Measurements from ENCODE around the gene RPS6KA2.
A peak's percentile ranks its signal among the peaks of the same experiment; 100 is the strongest.

The RPS6KA2 gene

DNA sequence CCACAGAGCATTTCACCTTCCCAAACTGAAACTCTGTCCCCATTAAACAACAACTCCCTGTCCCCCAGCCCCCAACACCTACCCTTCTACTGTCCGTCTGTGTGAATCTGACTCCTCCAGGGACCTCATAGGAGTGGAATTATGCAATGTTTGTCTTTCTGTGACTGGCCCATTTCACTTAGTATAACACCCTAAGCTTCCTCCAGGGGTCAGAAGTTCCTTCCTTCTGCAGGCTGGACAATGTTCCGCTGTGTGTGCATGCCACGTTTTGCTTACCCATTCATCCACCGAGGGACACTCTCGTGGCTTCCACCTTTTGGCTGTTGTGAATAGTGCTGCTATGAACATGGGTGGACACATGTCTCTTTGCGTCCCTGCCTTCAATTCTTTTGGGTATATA, 206.7 kb downstream of the RPS6KA2 start:
- peak; percentile 78 for DNase-seq (ENCODE audit: low spot score)

DNA sequence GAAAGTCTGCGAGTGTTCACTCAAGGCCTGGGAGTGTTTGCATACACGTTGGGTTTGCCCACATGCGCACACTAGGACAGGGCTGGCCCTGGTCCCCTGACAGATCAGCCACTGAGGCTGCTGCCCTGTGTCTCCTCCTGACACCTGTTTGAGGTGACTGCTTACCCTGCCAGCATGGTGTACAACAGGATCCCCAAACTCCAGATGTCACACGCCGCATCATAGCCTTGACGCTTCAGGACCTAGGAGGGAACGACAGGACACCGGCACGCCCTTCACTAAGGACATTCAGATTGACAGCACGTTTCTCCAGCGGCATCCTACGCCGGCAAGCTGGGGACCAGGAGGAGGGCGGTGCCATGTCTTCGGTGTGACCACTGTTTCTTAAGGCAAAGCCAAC, 207.3 kb downstream of the RPS6KA2 start:
- DNase-seq (ENCODE audit: low spot score), result no peak

DNA sequence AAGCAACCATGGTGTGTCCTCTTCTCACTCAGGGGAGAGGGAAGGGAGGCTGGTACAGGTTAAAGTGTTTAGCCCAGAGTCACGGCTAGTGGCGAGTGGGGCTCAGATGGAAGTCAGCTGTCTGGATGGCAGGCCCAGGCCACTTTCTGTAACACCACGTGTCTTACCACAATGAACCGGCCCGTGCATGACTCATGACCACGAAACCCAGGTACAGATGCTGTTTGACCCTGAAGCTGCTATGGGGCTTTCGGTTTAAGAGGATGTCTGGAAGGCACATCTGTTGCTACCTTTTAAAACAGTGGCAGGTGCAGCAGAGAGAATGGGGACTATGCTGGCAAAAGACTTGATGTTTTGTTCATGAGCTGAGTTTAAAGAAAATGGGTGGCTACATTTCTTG, 207.8 kb downstream of the RPS6KA2 start:
- DNase-seq (ENCODE audit: low spot score), result no peak

DNA sequence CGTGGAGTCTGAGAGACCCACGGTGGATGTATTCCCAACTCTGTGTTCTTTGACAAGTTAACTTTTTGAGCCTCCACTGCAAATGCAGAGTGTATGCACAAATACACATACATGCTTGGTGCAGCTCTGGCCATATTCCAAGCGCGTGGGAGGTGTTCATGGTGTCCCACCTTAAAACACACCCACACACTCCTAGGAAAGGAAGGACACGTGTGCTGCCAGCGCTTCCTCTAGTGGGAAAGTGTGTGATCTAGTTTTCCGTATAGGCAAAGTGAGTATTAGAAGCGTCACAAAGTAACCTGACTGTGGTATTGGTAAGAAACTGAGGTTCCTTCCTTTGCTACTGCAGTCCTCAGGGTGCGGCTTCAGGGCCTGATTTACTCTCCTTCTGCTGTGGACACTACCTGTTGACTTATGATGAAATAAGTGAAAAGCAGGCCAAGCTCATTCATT, 208.3 kb downstream of the RPS6KA2 start:
- DNase-seq (ENCODE audit: low spot score), result no peak

DNA sequence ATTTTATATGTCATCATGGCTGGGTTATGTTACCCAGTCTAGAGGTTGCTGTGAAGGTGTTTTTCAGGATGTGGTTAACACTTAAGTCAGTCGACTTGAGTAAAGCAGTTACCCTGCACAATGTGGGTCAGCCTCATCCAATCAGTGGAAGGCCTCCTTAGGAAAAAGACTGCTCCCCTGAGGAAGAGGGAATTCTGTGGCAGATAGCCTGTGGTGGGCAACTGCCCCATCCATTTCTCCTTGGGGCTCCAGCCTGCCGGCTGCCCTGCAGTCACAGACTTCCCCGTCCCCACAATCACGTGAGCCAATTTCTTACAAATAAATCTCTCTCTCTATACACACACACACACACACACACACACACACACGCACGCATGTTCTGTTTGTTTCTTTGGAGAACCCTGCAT, 209.8 kb downstream of the RPS6KA2 start:
- no peak for DNase-seq (ENCODE audit: low spot score)

DNA sequence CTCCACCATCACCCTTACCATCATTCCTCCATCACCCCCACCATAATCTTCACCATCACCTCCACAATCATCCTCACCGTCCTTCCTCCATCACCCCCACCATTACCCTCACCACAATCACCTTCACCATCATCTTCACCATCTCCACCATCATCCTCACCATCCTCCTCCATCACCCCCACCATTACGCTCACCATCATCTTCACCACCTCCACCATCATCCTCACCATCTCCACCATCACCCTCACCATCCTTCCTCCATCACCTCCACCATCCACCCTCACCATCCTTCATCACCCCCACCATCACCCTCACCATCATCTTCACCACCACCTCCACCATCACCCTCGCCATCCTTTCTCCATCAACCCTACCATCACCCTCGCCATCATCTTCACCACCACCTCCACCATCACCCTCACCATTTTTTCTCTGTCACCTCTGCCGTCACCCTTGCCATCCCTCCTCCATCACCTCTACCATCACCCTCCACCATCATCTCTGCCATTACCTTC, 211.2 kb downstream of the RPS6KA2 start:
- no peak for DNase-seq (ENCODE audit: low spot score)

DNA sequence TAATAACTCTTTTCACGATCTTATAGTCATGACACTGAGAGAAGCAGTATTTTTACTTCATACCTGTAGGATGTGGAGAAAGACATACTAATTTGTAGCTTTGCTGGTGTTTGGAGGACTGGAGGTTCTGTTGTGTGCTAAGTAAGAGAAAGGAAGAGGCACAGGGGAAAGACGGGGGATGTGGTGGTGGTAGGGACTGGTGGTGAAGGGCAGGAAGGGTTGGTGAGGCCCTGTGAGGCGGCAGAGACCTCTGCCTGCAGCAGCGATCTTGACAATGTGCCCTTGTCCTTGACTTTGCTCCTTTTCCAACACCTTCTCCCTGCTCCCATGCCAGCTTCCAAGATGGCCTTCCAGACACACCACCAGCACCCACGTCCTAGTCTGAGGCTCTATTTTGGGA, 211.7 kb downstream of the RPS6KA2 start:
- no peak for DNase-seq (ENCODE audit: low spot score)

DNA sequence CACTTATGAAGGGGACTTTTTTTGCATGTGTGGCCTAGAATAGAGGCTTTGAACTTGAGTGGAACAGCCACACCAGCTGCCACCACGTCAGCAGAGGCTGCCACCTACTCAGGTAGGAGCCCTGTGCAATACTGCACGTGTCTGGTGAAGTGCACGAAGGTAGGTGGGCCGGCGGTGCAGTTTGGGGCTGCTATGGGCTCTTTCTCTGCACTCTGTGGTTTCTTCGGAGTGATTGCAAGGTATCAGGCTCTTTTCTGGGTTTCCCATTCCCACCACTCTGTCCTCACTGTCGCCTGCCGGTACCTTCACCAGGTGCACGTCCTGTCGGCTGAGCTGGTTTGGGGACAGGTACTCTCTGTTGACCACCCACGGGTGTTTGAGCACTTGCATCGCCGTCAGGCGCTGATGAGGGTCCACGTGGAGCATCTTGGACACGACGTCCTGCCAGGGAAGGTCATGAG, 213.5 kb downstream of the RPS6KA2 start:
- DNase-seq (ENCODE audit: low spot score), result no peak

DNA sequence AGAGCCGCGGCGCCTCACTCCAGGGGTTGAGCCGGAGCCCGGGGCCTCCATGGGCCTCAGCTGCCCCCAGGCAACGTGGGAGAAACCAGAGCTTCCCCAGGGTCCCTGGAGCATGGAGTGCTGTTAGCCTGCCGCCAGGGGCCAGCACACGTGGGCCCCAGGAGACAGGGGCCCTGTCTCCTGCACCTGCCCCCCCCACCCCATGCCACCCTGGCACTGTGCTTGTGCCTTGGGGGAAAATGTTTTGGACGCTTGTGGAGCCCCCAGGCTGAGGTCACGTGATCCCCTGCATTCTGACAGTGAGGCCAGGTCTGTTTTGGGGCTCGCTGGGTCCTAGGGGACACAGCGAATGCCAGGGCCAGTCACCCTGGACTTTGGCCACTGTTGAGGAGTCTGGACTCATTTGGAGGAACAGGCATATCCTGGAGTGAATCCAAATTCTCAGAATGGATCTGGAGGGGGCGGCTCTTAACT, 214.1 kb downstream of the RPS6KA2 start:
- DNase-seq (ENCODE audit: low spot score), result no peak

DNA sequence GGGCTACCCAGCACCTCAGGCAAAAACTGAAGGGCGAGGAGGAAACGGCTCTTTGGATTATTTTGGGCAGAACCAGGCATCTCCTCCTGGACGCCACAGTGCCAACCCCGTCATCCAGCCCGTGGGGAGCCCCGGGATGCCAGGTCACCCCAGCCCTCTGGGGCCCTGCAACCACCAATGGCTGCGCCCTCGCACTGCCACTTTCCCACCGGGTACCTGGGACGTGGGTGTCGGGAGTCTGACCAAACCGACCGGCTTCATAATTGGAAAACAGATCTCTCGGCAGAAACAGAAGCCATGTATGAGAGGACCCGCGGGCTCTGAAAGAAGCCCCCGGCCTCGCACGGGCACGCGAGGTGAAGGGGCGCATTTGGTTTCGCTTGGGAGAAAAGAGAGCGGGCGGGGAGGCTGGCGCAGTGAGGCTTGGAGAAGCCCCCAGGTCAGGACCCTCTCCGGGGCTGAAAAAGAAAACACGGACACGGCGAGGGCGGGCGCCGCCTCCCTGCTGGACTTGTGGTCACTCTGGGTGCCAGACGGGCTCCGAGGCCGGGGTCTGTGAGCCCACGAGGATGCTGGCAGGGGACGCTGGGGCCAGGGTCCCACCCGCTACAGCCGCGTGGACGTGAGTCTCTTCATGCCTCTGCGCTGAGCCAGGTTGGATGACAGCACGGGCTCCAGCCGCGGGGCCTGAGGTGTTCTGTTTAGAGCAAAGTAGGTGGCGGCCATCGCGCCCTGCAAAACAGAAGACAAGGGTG, 214.7 kb downstream of the RPS6KA2 start:
- DNase-seq (ENCODE audit: low spot score), result no peak

DNA sequence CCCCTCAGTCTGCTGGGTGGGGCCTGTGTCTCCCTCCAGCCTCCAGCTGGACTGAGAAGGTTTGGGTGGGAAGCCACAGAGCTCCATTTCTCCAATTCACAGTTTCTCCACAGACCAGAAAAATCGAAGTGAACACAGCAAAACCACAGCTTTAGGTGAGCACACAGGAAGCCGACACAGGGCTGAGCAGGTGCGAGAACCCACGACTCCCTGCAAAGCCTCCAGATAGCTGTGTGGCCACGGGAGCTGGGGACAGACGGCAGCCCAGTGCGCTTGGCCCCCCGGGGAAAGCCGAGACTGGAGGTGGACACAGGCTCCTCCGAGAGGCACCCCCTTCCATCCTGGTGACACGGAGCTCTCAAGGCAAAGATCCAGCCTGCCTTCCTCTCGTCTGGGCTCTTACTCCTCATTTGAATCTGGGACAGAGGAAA, 215.3 kb downstream of the RPS6KA2 start:
- DNase-seq (ENCODE audit: low spot score), result no peak

DNA sequence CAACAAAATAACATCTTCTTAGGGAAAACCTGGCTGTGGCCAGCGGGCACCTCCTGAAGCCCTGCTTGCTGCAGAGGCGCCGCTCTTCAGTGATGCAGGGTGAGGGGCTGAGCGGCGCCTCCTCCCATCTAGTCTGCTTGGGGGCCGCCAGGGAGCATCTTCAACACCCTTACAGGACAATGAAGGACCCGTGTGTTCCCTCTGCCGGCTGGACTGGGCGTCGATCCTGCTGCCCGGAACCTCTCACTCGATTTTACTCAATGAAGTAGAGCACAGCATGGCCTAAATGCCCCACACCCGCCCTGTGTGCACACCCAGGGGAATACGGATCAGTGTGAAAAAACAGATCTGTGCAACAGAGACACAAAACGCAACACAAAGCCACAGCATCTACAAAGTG, 215.8 kb downstream of the RPS6KA2 start:
- no peak for DNase-seq (ENCODE audit: low spot score)

DNA sequence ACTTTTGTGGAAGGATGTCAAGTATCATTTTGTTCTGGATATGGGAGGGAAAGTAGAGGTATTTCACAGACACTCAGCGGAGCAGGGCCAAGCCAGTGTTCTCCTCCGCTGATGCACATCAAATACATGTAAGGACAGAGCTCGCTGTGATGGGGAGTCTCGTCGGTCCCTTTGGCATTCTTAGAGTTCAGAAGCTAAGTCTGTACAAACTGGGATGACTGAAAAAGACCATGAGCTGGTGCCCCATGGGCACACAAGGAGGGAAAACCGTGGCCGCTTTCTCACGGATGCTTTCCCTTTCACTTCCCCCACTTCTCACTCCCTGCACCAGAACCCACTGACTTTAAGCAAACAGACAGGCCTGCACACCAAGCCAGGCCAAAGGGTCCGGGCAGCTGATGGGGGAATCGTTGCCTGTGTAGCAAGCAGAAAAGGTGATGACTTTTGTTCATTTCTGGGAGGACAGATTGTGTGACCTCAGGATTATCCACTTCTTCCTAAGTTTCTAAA, 216.6 kb downstream of the RPS6KA2 start:
- DNase-seq (ENCODE audit: low spot score), result no peak

DNA sequence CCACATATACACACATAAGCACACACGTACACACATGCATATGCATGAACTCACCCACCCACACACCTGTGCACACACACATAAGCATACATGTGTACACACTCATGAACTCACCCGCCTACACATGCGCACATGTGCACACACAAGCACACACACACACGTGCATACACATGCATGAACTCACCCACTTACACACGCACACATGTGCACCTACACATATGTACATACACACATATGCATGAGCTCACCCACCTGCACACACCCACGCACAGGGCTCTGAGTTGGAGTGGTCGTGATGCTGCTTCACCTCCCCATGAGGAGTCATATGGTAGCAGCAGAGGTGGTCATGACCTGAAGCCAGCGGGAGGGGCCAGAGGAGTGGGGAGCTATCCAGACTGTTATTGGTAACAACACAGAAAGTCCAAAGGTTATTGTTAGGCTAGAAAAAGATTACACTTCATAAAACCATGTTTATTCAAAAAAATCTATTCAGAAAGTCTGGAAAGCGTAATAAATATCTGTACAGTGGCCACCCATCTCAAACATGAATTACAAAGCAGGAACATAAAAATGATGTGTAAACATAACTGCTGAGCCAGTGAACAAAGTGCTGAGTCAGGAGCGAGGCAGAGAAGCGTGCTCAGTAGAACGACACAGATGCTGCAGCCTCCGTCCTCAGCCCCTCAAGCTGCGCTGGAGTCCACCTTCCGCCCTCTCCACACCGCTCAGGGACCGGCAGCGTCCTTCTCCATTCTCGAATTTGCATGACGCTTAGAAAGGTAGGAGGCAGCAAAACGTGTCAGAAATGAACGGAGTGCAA, 217.9 kb downstream of the RPS6KA2 start:
- no peak for DNase-seq (ENCODE audit: low spot score)

DNA sequence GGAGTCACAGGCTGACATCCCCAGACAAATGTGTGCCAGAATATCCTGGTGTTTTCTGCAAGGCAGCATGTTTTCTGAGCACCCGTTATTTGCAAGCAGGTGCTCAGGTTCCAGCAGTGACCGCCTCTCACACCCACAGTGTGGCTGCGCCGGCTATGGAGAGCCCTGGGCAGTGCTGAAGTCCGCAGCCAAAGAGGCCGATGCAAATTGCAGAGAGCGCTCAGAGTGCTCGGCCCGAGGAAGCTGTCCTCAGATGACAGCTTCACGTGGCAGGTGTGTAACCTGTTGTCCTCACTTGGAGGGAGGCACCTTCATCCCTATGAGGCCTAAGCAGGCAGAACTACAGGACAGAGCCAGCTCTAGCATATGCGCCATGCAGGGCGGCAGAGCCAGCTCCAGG, 220.9 kb downstream of the RPS6KA2 start:
- no peak for DNase-seq (ENCODE audit: low spot score)

DNA sequence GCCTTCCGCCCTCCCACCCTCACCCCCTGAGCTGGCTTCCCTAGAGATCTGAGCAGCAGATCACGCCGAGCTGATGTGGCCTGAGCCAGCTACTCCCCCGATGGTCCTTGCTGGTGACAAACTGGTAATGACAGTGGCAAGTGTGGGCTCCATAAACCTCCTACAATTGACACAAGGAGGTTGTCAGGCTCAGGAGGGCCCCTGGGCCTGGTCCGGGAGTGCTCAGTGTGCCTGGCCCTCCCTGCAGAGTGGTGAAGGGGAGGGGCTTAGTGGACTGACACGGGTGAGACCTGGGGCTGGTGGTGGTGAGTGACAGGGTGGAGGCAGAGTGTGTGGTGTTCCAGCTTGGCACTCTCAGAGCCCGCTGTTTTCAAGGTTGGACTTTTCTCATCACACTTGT, 221.7 kb downstream of the RPS6KA2 start:
- no peak for DNase-seq (ENCODE audit: low spot score)

DNA sequence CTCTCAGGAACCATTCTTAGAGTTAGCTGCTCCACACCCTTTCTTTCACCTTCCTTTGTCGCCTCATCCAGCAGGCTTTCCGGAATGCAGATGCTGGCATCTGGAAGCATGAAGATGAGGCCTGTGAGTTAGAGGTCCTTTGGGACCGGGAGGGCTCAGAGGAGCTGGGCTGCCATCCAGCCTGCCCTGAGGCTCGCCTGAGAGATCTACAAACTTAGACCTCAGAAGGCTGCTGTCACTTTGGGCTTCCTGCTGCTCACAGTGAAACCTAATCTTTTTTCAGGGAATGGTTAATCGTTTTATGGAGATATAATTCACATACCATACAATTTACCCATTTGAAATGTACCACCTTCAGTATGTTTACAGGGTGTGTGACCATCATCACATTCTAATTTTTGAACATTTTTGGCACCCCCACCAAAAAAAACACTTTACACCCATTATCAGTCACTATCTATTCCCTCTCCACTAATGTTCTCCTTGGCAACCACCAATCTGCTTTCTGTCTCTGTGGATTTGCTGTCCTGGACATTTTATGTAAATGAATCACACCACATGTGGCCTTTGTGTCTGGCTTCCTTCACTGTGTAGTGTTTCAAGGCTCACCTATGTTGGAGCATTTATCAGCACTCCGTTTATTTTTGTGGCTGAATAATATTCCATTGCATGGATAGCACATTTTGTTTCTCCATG, 224.3 kb downstream of the RPS6KA2 start:
- no peak for DNase-seq (ENCODE audit: low spot score)

DNA sequence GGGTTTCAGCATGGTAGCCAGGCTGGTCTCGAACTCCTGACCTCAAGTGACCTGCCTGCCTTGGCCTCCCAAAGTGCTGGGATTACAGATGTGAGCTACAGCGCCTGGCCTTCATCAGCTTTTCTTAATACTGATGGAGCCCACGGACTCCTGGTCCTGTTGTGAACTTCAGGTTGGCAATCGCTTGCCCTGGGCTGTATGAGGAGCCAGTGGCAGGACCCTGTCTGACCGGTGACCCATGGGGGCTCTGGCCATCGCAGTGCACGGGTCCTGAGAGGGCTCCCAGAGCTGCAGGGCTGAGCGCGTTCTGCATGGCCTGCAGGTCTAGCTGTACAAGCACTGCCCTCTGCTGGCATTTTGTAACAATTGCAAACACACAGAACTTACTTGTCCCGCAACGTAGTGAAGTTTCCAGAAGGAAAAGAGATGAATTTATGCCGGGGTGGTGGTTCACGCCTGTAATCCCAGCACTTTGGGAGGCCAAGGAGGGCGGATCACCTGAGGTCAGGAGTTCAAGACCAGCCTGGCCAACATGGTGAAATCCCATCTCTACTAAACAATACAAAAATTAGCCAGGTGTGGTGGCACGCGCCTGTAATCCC, 226.3 kb downstream of the RPS6KA2 start:
- DNase-seq (ENCODE audit: low spot score), result peak; percentile 82

DNA sequence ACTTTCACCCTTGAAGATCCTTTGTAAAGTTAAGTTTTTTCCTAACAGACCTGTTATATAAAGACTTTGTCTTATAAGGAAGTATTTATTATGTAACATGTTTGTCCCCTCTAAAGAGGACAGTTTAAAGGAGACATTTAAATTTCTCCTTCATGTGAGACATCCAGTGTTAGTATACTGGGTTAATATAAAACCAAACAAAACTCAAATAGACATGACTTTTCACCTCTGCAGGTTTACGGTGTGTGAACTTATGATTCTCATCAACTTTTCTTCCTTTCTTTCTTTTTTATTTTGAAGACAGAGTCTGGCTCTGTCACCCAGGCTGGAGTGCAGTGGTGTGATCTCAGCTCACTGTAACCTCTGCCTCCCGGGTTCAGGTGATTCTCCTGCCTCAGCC, 226.9 kb downstream of the RPS6KA2 start:
- DNase-seq (ENCODE audit: low spot score), result no peak

DNA sequence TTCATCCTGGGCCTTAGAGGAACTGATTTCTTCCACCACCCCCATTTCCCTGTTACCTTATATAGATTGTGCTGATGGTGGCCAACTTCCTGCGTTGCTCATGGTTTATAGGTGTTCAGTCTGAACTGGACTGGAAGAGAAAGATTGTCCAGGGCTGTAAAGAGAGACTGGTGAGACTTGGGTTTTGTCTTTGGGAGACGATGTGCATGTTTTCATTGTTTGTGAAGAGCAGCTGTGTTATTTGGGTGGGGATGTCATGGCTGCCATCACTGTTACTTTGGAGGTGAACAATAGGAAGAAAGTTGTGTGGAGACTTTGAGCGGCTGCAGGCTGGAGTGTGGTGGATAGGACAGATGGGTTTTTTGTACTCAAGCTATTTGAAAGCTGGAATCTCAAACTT, 228.7 kb downstream of the RPS6KA2 start:
- no peak for DNase-seq (ENCODE audit: low spot score)

DNA sequence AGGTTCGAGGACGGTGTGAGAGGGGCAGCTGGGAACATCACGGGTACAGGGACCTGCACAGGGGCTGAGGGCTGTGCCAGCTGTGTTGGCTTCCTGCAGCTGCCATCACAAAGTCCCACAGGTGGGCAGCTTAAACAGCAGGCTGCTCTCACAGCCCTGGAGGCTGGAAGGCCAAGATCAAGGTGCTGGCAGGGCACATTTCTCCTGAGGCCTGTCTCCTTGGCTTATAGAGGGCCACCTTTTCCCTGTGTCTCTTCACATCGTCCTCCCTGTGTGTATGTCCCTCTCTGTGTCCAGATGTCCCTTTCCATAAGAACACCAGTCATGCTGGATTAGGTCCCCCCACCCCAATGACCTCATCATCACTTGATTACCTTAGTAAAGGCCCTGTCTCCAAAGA, 229.2 kb downstream of the RPS6KA2 start:
- no peak for DNase-seq (ENCODE audit: low spot score)

DNA sequence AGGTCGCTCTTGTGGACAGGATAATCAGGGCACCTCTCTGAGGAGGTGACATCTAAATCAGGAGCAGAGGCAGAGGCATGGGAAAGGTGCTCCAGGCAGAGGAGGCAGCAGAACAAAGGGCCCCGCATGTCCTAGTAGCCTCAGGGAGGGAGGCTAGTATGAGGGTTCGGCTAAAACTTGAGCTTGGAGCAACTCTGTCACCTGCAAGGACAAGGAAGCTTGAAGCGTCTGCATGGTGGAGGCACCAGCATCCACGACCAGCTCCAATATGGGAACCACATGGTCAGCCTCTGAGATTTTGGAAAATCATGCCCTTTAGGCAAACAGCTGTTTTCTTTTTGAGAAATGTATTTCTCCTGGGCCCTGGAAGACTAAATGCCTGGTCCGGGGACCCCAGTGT, 231.3 kb downstream of the RPS6KA2 start:
- DNase-seq (ENCODE audit: low spot score), result no peak
